T47D (cell line): ENCODE results near the gene GHITM.

ENCODE experiments used
- DNase-seq, 2 experiments: peaks; one replicate each; pipeline versions ENCODE4 v3.0.0 to v3.0.0-alpha.2; 2011 to 2012; ENCODE audit warnings: low read depth in 1 of 2, low spot score in 1 of 2
- JUND ChIP-seq: IDR thresholded peaks from 2 replicates; pipeline ENCODE4 v1.6.1; 2012; ENCODE audit warnings: low read depth
- in situ Hi-C: cut with HindIII; loops from 2 replicates; pipeline ENCODE4 v1.10.0; 2016; ENCODE audit warnings: low sequenced_read_pairs, low pct_unique_long_range_greater_than_20kb

GHITM gene

DNA sequence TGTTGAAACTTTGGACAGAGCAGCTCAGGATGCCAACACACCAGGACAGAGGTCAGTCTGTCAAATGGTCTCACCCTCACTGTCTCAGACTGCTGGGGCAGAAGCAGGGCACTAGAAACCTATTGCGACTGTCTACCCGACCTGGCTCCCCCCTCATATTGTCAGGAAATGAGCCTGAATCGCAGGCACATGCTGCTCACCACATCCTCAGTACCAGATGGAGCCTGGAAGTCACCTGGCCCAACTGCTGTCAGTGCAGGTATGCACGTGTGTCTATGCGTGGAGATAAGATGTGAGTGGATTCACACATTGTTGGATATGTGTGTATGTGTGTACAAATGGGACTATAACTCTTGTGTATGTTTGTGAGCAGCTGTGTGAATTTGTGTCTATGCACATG is 51.8 kb downstream of the GHITM start:
- no peak for DNase-seq
- no peak for TF ChIP-seq JUND
- in situ Hi-C loops, result no loop called here

DNA sequence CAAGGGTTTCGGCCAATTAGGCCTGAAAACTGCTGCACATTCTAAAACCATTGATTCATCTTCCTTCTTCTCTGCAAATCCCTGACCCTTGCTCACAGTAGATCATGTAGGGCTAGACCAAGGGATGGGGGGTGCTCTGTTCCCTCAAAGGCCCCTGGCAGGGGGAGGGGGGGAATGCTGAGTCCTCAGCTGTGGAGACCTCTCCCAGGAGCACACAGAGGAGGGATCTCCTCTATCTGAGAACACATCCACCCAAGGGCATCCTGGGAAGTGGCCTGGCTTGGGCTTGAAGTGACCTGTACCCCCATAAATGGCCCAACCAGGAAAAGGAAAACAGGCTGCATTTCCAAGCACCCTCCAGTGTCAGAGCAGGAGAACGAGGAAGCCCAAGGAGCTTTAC is 54.0 kb downstream of the GHITM start:
- no peak for DNase-seq
- in situ Hi-C loops, result no loop called here
- TF ChIP-seq JUND, result no peak

GRCh38 chr10:84193846-84194423 is 54.6 kb downstream of the GHITM start:
- in situ Hi-C loops, result no loop called here
- TF ChIP-seq JUND, result no peak
- DNase-seq, result no peak

DNA sequence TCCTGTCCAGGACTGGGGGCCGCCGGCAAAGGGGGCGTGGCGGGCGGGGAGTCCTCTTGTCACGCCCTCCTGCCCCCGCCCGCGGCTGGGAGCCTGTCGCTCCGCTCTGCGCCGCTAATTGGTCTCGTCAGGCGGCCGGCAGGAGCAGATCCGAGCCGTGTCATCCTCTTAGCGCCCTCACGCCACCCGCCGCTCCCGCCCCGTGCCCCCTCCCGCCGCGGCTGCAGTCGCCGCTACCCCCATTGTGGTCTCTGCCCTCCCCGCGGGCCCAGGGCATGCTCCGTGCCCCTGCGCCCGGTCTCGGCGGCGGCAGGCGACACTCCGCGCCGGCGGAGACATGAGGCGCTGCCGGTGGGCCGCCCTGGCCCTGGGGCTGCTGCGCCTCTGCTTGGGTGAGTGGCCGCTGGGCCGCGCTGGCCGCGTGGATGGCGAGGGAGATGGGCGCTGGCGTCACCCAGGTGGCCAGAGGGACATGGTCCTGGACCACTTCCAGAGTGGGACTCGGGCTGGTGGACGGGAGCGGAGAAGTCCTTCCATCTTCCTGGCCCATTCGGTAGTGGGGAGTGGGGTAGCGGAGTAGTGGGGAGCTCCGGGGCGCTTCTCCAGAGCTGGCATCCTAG is 55.2 kb downstream of the GHITM start, which contains the start of gene CDHR1:
Gene CDHR1 (plus strand): TSS at position 114 of the 620 bp plus-strand sequence. CDS start 224 bp downstream, at position 338.
- no peak for DNase-seq
- in situ Hi-C loops, result no loop called here
- no peak for TF ChIP-seq JUND

DNA sequence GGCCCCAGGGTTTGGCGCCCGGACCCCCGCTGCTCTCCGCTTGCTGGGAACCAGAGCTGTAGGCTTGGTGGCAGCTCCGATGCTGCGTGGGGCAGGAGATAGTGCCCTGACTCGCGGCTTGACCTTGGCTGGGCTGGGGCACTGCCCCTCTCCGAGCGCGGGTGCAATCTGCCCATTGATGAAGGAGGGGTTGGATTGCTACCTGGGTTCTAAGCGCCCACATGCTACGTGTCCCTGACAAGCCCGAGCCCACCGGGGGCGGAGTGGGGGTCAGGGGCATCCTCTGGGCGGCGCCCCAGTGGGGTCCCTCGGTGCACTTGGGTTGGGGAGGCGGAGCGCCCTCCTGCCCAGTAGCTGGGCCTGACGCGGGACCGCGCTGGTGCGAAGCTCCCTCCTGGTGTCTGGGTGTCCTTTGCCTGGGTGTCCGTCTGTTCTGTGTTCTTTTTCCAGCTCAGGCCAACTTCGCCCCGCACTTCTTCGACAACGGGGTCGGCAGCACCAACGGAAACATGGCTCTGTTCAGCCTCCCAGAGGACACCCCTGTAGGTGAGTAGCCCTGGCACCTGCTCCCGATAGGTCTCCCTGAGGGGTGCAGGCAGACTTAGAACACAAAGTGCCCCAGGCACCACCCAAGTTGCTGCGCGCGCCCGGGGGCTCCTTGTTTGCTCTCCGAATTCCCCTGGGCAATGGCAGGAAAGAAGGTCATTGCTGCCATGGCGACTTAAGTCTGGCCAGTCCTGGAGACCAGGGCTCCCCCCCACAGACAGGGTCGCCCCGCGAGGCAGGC is 55.9 kb downstream of the GHITM start:
- TF ChIP-seq JUND, result no peak
- in situ Hi-C loops, result no loop called here
- DNase-seq, result no peak

- in situ Hi-C loops, result no loop called here
- no peak for TF ChIP-seq JUND
- DNase-seq, result peak; percentile 53 to 73
Measured at GRCh38 chr10:84196083-84196482, 56.8 kb downstream of the GHITM start.

GRCh38 chr10:84196941-84197340 is 57.6 kb downstream of the GHITM start:
- no peak for DNase-seq
- in situ Hi-C loops, result no loop called here
- no peak for TF ChIP-seq JUND

GRCh38 chr10:84197643-84198042 is 58.3 kb downstream of the GHITM start:
- no peak for TF ChIP-seq JUND
- in situ Hi-C loops, result no loop called here
- no peak for DNase-seq

- TF ChIP-seq JUND, result no peak
- in situ Hi-C loops, result no loop called here
- DNase-seq, result no peak
Measured at GRCh38 chr10:84198206-84198915, 59.1 kb downstream of the GHITM start.

GRCh38 chr10:84200537-84201243 is 61.4 kb downstream of the GHITM start:
- no peak for TF ChIP-seq JUND
- DNase-seq, result no peak

GRCh38 chr10:84201244-84201606 is 61.9 kb downstream of the GHITM start:
- in situ Hi-C loops, result no loop called here
- TF ChIP-seq JUND, result no peak
- DNase-seq, result no peak

More at GRCh38 chr10:84200537-84201243, 61.4 kb downstream of the GHITM start:
- in situ Hi-C loops, result no loop called here

DNA sequence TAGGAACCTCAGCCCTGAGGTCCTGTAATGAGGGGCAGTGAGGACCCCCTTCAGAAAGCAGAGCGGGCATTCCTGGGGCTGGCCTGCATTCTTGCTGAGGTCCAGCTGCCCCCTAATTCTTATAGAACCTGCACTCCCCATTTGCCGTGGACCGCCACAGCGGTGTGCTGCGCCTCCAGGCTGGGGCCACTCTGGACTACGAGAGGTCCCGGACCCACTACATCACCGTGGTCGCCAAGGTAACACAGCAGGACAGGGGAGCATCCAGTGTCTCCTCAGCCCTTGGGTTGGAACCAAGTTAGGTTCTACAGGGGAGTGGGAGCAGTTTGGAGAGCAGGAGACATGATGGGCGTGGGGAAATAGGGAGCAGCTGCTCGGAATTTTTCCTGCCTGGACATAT is 62.4 kb downstream of the GHITM start:
- DNase-seq, result no peak
- in situ Hi-C loops, result no loop called here
- no peak for TF ChIP-seq JUND
